Activated T-helper 17 cell treated with anti-CD3 and anti-CD28 coated beads, Interleukin-2, amount 50 U/mL, for 72 hours (primary cell): ENCODE data around the gene PACSIN3. TPM values are rescaled to one million over a fixed set of nuclear protein-coding genes. Genes with fewer than 3 reads are reported as not detected.
A peak's percentile ranks its signal among the peaks of the same experiment; 100 is the strongest.
"Not testable (repeated sequence)": the region's sequence is repeated elsewhere in the genome, so short reads cannot be mapped to it uniquely, and the experiment has no call there.

Experiments used
- ATAC-seq: fragments of 150-1000 bp; cut with Tn5 transposase; replicated peaks from 2 replicates; pipeline ENCODE4 v1.10.0; 2021; ENCODE audit warnings: mild to moderate bottlenecking, moderate library complexity
- H3K27ac Mint-ChIP-seq: one replicate; pipeline ENCODE4 v1.8.0; 2022; ENCODE audit warnings: mixed read lengths
- H3K27me3 Mint-ChIP-seq: one replicate; pipeline ENCODE4 v1.8.0; 2022; ENCODE audit warnings: mixed read lengths
- H3K36me3 Mint-ChIP-seq: one replicate; pipeline ENCODE4 v1.8.0; 2022; ENCODE audit warnings: low read depth, mild to moderate bottlenecking, mixed read lengths
- H3K4me1 Mint-ChIP-seq: one replicate; pipeline ENCODE4 v1.8.0; 2022; ENCODE audit warnings: mixed read lengths
- H3K4me3 Mint-ChIP-seq: one replicate; pipeline ENCODE4 v1.8.0; 2022; ENCODE audit warnings: mild to moderate bottlenecking, mixed read lengths
- H3K9me3 Mint-ChIP-seq: one replicate; pipeline ENCODE4 v1.8.0; 2022; ENCODE audit warnings: mixed read lengths
- total RNA-seq, 2 donors: library from RNA; stranded (reverse); gene quantifications; one replicate each; pipeline ENCODE4 v1.2.3, GENCODE V29; 2022

Gene PACSIN3
- total RNA-seq, 2 donors from 2014 or later, result 3.2 to 3.5 TPM

GRCh38 chr11:47208628-47209027 lies 22.4 kb upstream of the PACSIN3 start:
- H3K27ac Mint-ChIP-seq, result no peak overlapping the region
- H3K4me3 Mint-ChIP-seq, result no peak overlapping the region
- no peaks in the 10 kb centered on the region for H3K27me3 Mint-ChIP-seq
- no peak for ATAC-seq
- no peaks in the 10 kb centered on the region for H3K9me3 Mint-ChIP-seq
- no peaks in the 10 kb centered on the region for H3K36me3 Mint-ChIP-seq
- no peaks in the 10 kb centered on the region for H3K4me1 Mint-ChIP-seq

GRCh38 chr11:47208008-47208552 lies 21.8 kb upstream of the PACSIN3 start:
- ATAC-seq, H3K9me3 Mint-ChIP-seq, H3K36me3 Mint-ChIP-seq, H3K4me1 Mint-ChIP-seq, H3K27ac Mint-ChIP-seq, H3K4me3 Mint-ChIP-seq, H3K27me3 Mint-ChIP-seq: not testable (repeated sequence)

- no peak overlapping the region for H3K4me3 Mint-ChIP-seq
- no peaks in the 10 kb centered on the region for H3K27me3 Mint-ChIP-seq
- H3K9me3 Mint-ChIP-seq, result no peaks in the 10 kb centered on the region
- H3K4me1 Mint-ChIP-seq, result no peaks in the 10 kb centered on the region
- ATAC-seq, result no peak
- no peaks in the 10 kb centered on the region for H3K36me3 Mint-ChIP-seq
- no peak overlapping the region for H3K27ac Mint-ChIP-seq
These were observed 21.2 kb upstream of the PACSIN3 start for GRCh38 chr11:47207459-47207858.

- not testable (repeated sequence) for H3K4me3 Mint-ChIP-seq, H3K27me3 Mint-ChIP-seq, H3K4me1 Mint-ChIP-seq, H3K36me3 Mint-ChIP-seq, H3K9me3 Mint-ChIP-seq, H3K27ac Mint-ChIP-seq, ATAC-seq
These were observed 20.3 kb upstream of the PACSIN3 start for GRCh38 chr11:47206577-47206976.

- no peak for ATAC-seq
- Mint-ChIP-seq H3K4me3 (no peak overlapping the region), H3K27me3 (no peaks in the 10 kb centered on the region), H3K27ac (no peak overlapping the region), H3K36me3 (no peaks in the 10 kb centered on the region), H3K4me1 (no peaks in the 10 kb centered on the region), H3K9me3 (no peaks in the 10 kb centered on the region)
These were observed 18.4 kb upstream of the PACSIN3 start for GRCh38 chr11:47204637-47204989.

- no peak for ATAC-seq
- Mint-ChIP-seq H3K9me3 (no peaks in the 10 kb centered on the region), H3K27ac (no peak overlapping the region), H3K36me3 (no peaks in the 10 kb centered on the region), H3K4me3 (no peak overlapping the region), H3K27me3 (no peaks in the 10 kb centered on the region), H3K4me1 (no peaks in the 10 kb centered on the region)
These were observed 16.3 kb upstream of the PACSIN3 start for GRCh38 chr11:47202576-47202975.

GRCh38 chr11:47201015-47201414 lies 14.8 kb upstream of the PACSIN3 start:
- ATAC-seq, result no peak
- no peaks in the 10 kb centered on the region for H3K27me3 Mint-ChIP-seq
- no peak overlapping the region for H3K27ac Mint-ChIP-seq
- H3K4me1 Mint-ChIP-seq, result no peaks in the 10 kb centered on the region
- no peaks in the 10 kb centered on the region for H3K9me3 Mint-ChIP-seq
- no peaks in the 10 kb centered on the region for H3K36me3 Mint-ChIP-seq
- no peak overlapping the region for H3K4me3 Mint-ChIP-seq

GRCh38 chr11:47198161-47198560 lies 11.9 kb upstream of the PACSIN3 start:
- H3K27me3 Mint-ChIP-seq, H3K27ac Mint-ChIP-seq, H3K4me1 Mint-ChIP-seq, H3K36me3 Mint-ChIP-seq, H3K9me3 Mint-ChIP-seq, ATAC-seq, H3K4me3 Mint-ChIP-seq: not testable (repeated sequence)

GRCh38 chr11:47192111-47192510 lies 5.9 kb upstream of the PACSIN3 start:
- no peaks in the 10 kb centered on the region for H3K36me3 Mint-ChIP-seq
- H3K27ac Mint-ChIP-seq, result no peak overlapping the region
- H3K27me3 Mint-ChIP-seq, result no peaks in the 10 kb centered on the region
- no peak for ATAC-seq
- H3K9me3 Mint-ChIP-seq, result no peaks in the 10 kb centered on the region
- H3K4me3 Mint-ChIP-seq, result no peak overlapping the region
- H3K4me1 Mint-ChIP-seq, result no peaks in the 10 kb centered on the region

- not testable (repeated sequence) for H3K27ac Mint-ChIP-seq, H3K36me3 Mint-ChIP-seq, H3K4me3 Mint-ChIP-seq, ATAC-seq, H3K27me3 Mint-ChIP-seq, H3K4me1 Mint-ChIP-seq, H3K9me3 Mint-ChIP-seq
These were observed 4.9 kb upstream of the PACSIN3 start for GRCh38 chr11:47191137-47191536.

- H3K27me3 Mint-ChIP-seq, result peaks cover 1% of the 10 kb centered on the region
- no peaks in the 10 kb centered on the region for H3K4me1 Mint-ChIP-seq
- no peak overlapping the region for H3K27ac Mint-ChIP-seq
- no peaks in the 10 kb centered on the region for H3K36me3 Mint-ChIP-seq
- no peak for ATAC-seq
- no peaks in the 10 kb centered on the region for H3K9me3 Mint-ChIP-seq
- H3K4me3 Mint-ChIP-seq, result no peak overlapping the region
These were observed 3.0 kb upstream of the PACSIN3 start for GRCh38 chr11:47189100-47189834.

- Mint-ChIP-seq H3K27ac (no peak overlapping the region), H3K27me3 (peaks cover 6% of the 10 kb centered on the region), H3K9me3 (no peaks in the 10 kb centered on the region), H3K4me3 (no peak overlapping the region), H3K36me3 (no peaks in the 10 kb centered on the region), H3K4me1 (no peaks in the 10 kb centered on the region)
- ATAC-seq, result no peak
These were observed 2.0 kb upstream of the PACSIN3 start for GRCh38 chr11:47188259-47188658.

- Mint-ChIP-seq H3K27ac (no peak overlapping the region), H3K27me3 (peaks cover 6% of the 10 kb centered on the region), H3K36me3 (no peaks in the 10 kb centered on the region), H3K4me3 (peak overlapping the region; percentile 71), H3K9me3 (no peaks in the 10 kb centered on the region), H3K4me1 (no peaks in the 10 kb centered on the region)
- ATAC-seq, result no peak
These were observed 1.5 kb upstream of the PACSIN3 start for GRCh38 chr11:47187723-47188122.

- H3K36me3 Mint-ChIP-seq, result no peaks in the 10 kb centered on the region
- peaks cover 6% of the 10 kb centered on the region for H3K27me3 Mint-ChIP-seq
- H3K27ac Mint-ChIP-seq, result no peak overlapping the region
- H3K4me3 Mint-ChIP-seq, result peak overlapping the region; percentile 71
- H3K9me3 Mint-ChIP-seq, result no peaks in the 10 kb centered on the region
- no peaks in the 10 kb centered on the region for H3K4me1 Mint-ChIP-seq
- peak; percentile 54 for ATAC-seq
These were observed 764 bp upstream of the PACSIN3 start for GRCh38 chr11:47186700-47187695.
